Measurements from ENCODE around the gene CDH12. TPM values are rescaled to one million over a fixed set of nuclear protein-coding genes. Genes with fewer than 3 reads are reported as not detected.

CDH12 gene
- total RNA-seq, 1 experiment from 2014 or later = not detected

DNA sequence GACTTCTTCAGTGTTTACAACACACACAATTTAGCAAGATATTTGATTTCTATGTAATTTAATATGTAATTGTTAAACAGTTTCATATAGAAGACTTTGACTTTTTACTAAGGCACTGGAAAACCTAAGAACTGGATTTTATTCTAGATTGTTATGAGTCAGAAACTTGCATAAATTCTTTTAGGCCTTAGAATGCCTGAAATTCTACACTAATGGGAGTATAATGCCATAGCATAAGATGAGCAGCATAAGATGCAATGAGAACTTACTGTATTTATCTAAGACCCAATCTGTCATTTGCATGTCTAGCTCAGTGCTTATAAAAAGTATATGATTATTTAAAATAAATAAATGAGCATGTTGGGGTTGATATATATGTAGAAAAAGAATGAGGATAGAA, 285.2 kb downstream of the CDH12 start:
- BruUV-seq (replicated peaks) = no TSS peak
- no peak overlapping the region for H3K9ac ChIP-seq (ENCODE audit: low read length)
- H3K36me3 ChIP-seq (ENCODE audit: control insufficient read depth in 1 of 2, insufficient read depth in 2 of 2, low read length in 2 of 2) = no peaks in the 10 kb centered on the region
- ChIA-PET POLR2A (no interaction called here), CTCF (no interaction called here), RAD21 (ENCODE audit: low non-redundant PET in 1 of 2, low total read pairs in 2 of 2, uncharacterized antibody in 2 of 2, unreplicated experiment in 2 of 2) (no interaction called here)
- no peak overlapping the region for H3K4me3 ChIP-seq (replicated peaks in 1 of 2; ENCODE audit: low read depth in 1 of 2, low read length in 2 of 2)
- intact Hi-C loops (cut with micrococcal nuclease) = no loop called here
- no peaks in the 10 kb centered on the region for H3K79me2 ChIP-seq (ENCODE audit: insufficient read depth, low read length)
- no peaks in the 10 kb centered on the region for H3K9me2 ChIP-seq (ENCODE audit: insufficient read depth)
- H3K27ac ChIP-seq (ENCODE audit: low read depth, low read length) = no peak overlapping the region
- TF ChIP-seq, protein P1, sequence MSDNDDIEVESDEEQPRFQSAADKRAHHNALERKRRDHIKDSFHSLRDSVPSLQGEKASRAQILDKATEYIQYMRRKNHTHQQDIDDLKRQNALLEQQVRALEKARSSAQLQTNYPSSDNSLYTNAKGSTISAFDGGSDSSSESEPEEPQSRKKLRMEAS (IDR thresholded peaks at IDR 0.05) = no peak
- no peak for TF ChIP-seq SRF (IDR thresholded peaks at IDR 0.05; ENCODE audit: low read depth)
- TF ChIP-seq FOSL1 (IDR thresholded peaks at IDR 0.05; ENCODE audit: low read depth) = no peak
- TF ChIP-seq SIN3A (IDR thresholded peaks at IDR 0.05; ENCODE audit: low read depth) = no peak
- TF ChIP-seq, protein P2, sequence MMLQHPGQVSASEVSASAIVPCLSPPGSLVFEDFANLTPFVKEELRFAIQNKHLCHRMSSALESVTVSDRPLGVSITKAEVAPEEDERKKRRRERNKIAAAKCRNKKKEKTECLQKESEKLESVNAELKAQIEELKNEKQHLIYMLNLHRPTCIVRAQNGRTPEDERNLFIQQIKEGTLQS (IDR thresholded peaks at IDR 0.05) = no peak
- no peak for TF ChIP-seq RAD21 (IDR thresholded peaks at IDR 0.05; ENCODE audit: low read depth)
- TF ChIP-seq CEBPB (IDR thresholded peaks at IDR 0.05; ENCODE audit: low read depth) = no peak
- no peak for TF ChIP-seq EGR1 (IDR thresholded peaks at IDR 0.05; ENCODE audit: low read depth)
- no peak for TF ChIP-seq ELF1 (IDR thresholded peaks at IDR 0.05; ENCODE audit: borderline replicate concordance, low read depth)
- ATAC-seq = no peak
- peaks cover 8 to 18% of the 10 kb centered on the region in 2 experiments; a peak in 2 of 4 replicates for H3K9me3 ChIP-seq (ENCODE audit: control insufficient read depth in 1 of 2, insufficient read depth in 1 of 2, low read depth in 1 of 2, low read length in 2 of 2)
- no peak overlapping the region for H2AFZ ChIP-seq (ENCODE audit: low read depth, low read length, poor library complexity, severe bottlenecking)
- no peaks in the 10 kb centered on the region for H3K27me3 ChIP-seq (ENCODE audit: insufficient read depth, low read length)
- no peaks in the 10 kb centered on the region for H3K4me1 ChIP-seq (ENCODE audit: control insufficient read depth in 1 of 2, insufficient read depth in 2 of 2, low read length in 2 of 2)
- no peak overlapping the region for H3K4me2 ChIP-seq (ENCODE audit: low read length)
- DNase-seq (ENCODE audit: low read depth, low spot score) = no peak
- no peaks in the 10 kb centered on the region for H4K20me1 ChIP-seq (ENCODE audit: insufficient read depth)

DNA sequence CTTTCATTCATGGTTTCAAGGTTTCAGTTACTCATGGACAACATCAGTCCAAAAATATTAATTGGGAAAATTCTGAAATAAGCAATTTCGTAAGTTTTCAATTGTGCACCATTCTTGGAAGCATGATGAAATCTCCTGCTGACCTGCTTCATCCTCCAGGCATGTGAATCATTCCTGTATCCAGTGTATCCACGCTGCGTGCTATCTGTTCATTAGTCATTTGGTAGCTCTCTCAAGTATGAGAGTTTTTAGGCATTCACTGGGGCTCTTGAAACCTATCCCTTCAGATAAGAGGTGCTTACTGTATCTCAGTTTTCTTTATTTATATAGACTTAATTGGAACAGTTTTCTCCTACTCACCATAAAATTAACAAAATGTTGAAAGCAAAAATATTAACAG, 293.0 kb downstream of the CDH12 start:
- Histone ChIP-seq H2AFZ (ENCODE audit: low read depth, low read length, poor library complexity, severe bottlenecking) (no peak overlapping the region), H3K9me2 (ENCODE audit: insufficient read depth) (no peaks in the 10 kb centered on the region), H3K36me3 (ENCODE audit: control insufficient read depth in 1 of 2, insufficient read depth in 2 of 2, low read length in 2 of 2) (no peaks in the 10 kb centered on the region), H3K9ac (ENCODE audit: low read length) (no peak overlapping the region), H3K4me3 (replicated peaks in 1 of 2; ENCODE audit: low read depth in 1 of 2, low read length in 2 of 2) (no peak overlapping the region), H3K9me3 (ENCODE audit: control insufficient read depth in 1 of 2, insufficient read depth in 1 of 2, low read depth in 1 of 2, low read length in 2 of 2) (peaks cover 8 to 20% of the 10 kb centered on the region in 2 experiments; a peak in 2 of 4 replicates), H3K27ac (ENCODE audit: low read depth, low read length) (no peak overlapping the region), H3K4me2 (ENCODE audit: low read length) (no peak overlapping the region), H3K27me3 (ENCODE audit: insufficient read depth, low read length) (no peaks in the 10 kb centered on the region), H3K4me1 (ENCODE audit: control insufficient read depth in 1 of 2, insufficient read depth in 2 of 2, low read length in 2 of 2) (no peaks in the 10 kb centered on the region), H3K79me2 (ENCODE audit: insufficient read depth, low read length) (no peaks in the 10 kb centered on the region), H4K20me1 (ENCODE audit: insufficient read depth) (no peaks in the 10 kb centered on the region)
- RAD21 ChIA-PET (ENCODE audit: low non-redundant PET in 1 of 2, low total read pairs in 2 of 2, uncharacterized antibody in 2 of 2, unreplicated experiment in 2 of 2) = no interaction called here
- POLR2A ChIA-PET = no interaction called here
- ATAC-seq (no peak), DNase-seq (ENCODE audit: low read depth, low spot score) (no peak)
- intact Hi-C loops (cut with micrococcal nuclease) = no loop called here
- BruUV-seq (replicated peaks) = no TSS peak
- TF ChIP-seq SP1 (IDR thresholded peaks at IDR 0.05; ENCODE audit: low read depth) = no peak
- TF ChIP-seq, protein P3, sequence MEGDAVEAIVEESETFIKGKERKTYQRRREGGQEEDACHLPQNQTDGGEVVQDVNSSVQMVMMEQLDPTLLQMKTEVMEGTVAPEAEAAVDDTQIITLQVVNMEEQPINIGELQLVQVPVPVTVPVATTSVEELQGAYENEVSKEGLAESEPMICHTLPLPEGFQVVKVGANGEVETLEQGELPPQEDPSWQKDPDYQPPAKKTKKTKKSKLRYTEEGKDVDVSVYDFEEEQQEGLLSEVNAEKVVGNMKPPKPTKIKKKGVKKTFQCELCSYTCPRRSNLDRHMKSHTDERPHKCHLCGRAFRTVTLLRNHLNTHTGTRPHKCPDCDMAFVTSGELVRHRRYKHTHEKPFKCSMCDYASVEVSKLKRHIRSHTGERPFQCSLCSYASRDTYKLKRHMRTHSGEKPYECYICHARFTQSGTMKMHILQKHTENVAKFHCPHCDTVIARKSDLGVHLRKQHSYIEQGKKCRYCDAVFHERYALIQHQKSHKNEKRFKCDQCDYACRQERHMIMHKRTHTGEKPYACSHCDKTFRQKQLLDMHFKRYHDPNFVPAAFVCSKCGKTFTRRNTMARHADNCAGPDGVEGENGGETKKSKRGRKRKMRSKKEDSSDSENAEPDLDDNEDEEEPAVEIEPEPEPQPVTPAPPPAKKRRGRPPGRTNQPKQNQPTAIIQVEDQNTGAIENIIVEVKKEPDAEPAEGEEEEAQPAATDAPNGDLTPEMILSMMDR (IDR thresholded peaks at IDR 0.05 in 2 of 3, conservative IDR thresholded peaks at IDR 0.05 in 1 of 3; ENCODE audit: borderline replicate concordance in 1 of 3, insufficient read depth in 1 of 3, low read depth in 2 of 3, low read length in 2 of 3) = no peak
- TF ChIP-seq CBX3 (IDR thresholded peaks at IDR 0.05; ENCODE audit: low read depth) = no peak
- TF ChIP-seq RAD21 (IDR thresholded peaks at IDR 0.05; ENCODE audit: low read depth) = no peak
- TF ChIP-seq EZH2phosphoT487 (IDR thresholded peaks at IDR 0.05; ENCODE audit: borderline replicate concordance) = no peak
- no peak for TF ChIP-seq EGR1 (IDR thresholded peaks at IDR 0.05; ENCODE audit: low read depth)
- no peak for TF ChIP-seq ZFX (IDR thresholded peaks at IDR 0.05)
- no peak for TF ChIP-seq SIN3A (IDR thresholded peaks at IDR 0.05; ENCODE audit: low read depth)
- TF ChIP-seq POLR2AphosphoS5 (IDR thresholded peaks at IDR 0.05; ENCODE audit: low read depth, low read length) = no peak
- no peak for TF ChIP-seq YY1 (IDR thresholded peaks at IDR 0.05; ENCODE audit: extremely low read depth, insufficient replicate concordance, low read depth, low read length)
- CTCF ChIA-PET = no interaction called here
